HG02571 (cell line): ENCODE measurements around the gene MEMO1.
"Not testable (repeated sequence)": the region's sequence is repeated elsewhere in the genome, so short reads cannot be mapped to it uniquely, and the experiment has no call there.

Experiments used
- ATAC-seq: cut with Tn5 transposase; IDR thresholded peaks from one replicate; pipeline ENCODE4 v1.9.1; 2021; ENCODE audit warnings: mild to moderate bottlenecking, moderate library complexity; ENCODE audit not compliant: unreplicated experiment

The MEMO1 gene

DNA sequence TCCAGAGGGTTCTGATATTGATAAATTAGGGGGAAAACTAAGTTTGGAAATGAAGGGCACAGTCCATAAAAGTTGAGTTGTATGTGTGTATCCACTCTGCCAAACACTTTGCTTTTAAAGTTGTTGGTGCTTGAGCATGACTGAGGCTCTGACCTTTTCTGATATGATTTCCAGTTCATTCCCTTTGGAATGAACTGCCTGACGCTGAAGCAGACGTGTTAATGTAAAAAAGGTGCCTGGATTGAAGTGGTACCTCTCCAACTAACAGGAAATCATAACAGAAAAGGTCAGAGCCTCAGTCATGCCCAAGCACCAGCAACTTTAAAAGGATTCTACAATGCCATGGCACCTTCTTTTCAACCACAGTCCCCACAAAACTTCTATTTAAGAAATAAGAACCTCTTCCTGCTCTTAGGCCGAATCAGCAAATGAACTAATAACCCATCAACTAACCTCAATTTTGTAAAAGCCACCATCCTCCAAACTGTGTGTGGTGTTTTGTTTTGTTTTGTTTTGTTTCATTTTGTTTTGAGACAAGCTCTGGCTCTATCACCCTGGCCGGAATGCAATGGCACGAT lies 52.6 kb downstream of the MEMO1 start:
- no peak for ATAC-seq

DNA sequence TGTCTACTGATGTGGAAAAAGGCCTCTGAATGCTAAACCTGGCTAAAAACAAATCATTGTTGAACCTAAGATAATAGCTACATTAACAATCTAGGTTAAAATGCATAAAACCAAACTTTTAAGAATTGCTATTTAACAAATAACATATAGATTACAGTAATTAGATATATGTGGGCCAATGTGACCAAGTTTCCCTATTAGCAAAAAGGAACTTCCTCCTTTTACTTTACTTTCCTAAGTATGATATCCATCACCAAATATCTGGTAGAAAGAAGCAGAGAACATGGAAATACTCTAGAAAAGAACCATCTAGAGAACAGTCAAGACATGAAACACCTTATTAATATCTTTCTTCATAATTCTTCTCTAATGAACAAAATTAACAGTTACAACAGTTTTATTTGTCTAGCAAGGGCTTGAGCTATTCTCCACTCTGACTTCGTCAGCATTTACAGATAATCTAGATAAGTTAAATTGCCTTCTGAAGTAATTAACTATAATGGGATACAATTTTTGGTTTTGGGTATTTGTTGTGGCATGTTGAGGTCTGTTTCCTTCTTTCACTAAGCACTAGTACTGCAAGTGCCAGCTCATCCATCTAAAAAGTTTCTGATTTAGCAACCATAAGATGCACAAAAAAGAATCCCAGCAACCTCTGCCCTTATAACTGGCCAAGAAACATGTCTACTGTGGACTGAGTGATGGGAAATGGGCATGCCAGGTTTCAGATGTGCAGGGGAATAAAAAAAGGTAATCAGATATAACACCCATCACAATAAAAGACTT lies 53.3 kb downstream of the MEMO1 start:
- no peak for ATAC-seq

DNA sequence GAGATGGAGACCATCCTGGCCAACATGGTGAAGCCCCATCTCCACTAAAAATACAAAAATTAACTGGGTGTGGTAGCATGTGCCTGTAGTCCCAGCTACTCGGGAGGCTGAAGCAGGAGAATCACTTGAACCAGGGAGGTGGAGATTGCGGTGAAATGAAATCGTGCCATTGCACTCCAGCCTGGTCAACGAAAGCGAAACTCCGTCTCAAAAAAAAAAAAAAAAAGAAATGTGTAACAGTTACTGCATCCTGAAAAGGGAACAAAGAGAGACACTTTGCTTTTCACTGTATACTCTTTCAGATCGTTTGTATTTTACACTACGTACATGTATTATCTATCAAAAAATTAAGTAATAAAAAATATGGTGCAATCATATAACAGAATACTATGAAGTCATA lies 53.9 kb downstream of the MEMO1 start:
- ATAC-seq = peak; percentile 63

DNA sequence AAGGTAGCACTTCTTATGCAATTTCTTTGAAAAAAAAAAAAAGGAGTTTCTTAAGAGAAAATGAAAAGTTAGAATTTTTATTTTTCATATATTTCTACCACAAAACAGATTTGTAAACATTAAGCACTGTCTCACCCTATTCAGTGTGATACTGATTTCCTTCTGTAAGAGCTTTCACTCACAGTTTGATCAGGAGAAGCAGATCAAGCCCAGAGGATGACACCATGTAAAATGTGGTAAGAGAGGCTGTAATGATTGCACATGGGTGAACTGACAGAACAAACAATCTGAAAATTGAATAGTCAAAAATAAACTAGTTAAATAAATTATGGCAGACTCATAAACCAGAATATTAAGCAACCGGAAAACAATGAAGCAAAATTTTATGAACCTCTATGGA lies 54.5 kb downstream of the MEMO1 start:
- ATAC-seq = no peak

DNA sequence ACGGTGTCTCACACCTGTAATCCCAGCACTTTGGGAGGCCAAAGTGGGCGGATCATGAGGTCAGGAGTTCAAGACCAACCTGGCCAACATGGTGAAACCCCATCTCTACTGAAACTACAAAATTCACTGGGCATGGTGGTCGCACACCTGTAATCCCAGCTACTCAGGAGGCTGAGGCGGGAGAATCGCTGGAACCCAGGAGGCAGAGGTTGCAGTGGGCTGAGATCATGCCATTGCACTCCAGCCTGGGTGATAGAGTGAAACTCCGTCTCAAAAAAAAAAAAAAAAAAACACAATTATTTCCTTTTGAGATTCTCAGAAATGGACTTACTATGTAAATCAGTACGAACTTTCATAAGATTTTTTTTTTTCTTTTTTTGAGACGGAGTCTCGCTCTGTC lies 57.7 kb downstream of the MEMO1 start:
- not testable (repeated sequence) for ATAC-seq

DNA sequence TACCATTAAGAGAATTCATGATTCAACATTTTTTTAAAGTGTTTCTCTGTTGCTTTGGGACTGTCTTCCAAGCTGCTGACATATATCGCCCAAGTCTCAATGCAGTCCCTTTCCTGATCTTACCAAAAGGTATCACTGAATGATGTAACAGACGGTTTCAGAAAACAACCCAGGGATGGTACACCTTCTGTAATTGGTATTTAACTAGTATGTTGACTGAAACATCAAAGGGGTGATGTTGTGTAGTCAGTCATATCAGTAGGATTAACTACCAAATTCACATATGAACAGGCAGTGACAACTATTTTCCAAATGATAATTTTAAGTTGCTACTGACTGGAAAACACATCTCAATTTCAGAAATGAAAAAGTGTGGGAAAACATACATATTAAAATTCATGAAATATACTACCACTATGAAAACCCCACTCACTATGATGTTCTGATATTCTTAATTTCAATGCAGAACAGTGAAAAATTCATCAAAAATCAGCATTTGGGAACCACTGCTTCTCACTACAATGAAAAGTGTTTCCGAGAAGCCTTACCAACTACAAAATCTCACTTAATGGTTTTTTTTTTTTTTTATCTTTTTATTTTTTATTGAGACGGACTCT lies 59.8 kb downstream of the MEMO1 start:
- ATAC-seq = no peak

DNA sequence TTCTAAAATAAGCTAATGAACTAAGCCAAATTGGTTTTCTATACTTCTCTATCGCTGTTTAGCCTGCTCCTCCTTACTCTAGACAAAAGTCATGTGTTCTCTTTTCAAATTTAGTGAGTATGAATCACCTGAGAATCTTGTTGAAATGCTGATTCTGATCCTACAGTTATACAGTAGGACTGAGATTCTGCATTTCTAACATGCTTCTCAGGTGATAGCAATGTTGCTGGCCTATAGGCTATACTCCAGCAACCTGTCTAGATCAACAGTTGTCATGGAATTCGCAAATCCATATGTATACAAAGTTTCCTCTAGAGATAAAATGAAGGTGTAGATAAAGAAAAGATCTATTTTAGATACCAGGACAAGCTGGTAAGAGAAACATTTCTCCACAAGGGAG lies 62.9 kb downstream of the MEMO1 start:
- ATAC-seq = no peak

DNA sequence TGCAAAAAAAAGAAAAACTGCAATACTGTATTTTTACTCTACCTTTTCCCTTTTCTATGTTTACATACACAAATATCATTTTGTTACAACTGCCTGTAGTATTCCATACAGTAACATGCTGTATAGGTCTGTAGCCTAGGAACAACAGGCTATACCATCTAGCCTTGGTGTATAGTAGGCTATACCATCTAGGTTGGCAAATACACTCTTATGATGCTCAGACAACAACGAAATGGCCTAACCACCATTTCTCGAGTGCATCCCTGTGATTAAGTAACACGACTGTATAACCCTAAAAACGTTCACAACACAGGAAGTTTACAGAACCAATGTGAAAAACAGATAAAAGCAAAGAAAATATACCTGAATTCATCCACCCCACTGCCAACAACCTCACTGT lies 64.0 kb downstream of the MEMO1 start:
- no peak for ATAC-seq

DNA sequence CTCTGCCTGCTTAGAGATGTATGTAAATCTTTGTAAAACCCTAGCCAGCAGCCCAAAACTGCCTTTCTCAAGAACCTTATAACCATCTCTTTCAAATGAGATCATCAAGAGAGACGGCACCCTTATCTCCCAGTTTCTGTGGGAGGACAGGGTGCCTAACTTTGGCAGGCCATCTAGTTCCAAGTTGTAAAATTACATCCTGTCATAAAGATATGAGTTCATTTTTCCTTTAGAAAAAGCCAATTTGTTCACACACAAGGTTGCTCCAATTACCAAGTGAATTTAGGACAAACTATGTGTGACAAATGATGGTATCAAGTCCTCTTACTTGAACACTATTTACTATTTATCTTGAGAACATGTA lies 65.3 kb downstream of the MEMO1 start:
- no peak for ATAC-seq

DNA sequence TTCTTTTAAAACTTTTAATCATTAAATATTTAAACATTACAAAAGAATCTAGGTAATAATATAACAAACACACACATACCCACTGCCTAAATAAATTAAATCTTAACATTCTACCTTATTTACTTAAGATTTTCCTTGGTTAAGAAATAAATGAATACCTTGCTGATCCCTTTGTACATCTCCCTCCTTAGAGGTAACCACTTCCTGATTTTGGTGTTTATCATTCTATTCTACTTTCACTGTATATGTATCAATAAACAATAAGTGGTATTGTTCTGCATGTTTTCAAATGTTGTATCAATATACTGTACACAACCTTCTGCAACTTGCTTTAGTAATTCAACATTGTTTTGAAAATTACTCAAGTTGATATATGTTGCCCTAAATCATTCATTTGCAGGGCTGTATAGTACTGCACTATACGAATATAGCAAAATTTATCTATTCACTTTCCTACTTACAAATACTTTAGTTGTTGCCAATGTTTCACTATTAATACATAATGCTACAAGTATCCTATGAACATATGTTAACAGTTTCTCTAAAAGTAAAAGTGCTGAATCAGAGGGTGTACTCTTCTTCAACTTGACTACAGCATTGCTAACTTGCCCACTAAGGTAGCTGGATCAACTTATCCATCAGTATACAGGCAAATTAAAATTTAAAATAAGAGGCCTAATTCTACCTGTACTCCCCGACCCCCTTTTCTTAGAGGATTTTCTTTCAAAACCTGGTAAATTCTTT lies 65.8 kb downstream of the MEMO1 start:
- ATAC-seq = no peak

DNA sequence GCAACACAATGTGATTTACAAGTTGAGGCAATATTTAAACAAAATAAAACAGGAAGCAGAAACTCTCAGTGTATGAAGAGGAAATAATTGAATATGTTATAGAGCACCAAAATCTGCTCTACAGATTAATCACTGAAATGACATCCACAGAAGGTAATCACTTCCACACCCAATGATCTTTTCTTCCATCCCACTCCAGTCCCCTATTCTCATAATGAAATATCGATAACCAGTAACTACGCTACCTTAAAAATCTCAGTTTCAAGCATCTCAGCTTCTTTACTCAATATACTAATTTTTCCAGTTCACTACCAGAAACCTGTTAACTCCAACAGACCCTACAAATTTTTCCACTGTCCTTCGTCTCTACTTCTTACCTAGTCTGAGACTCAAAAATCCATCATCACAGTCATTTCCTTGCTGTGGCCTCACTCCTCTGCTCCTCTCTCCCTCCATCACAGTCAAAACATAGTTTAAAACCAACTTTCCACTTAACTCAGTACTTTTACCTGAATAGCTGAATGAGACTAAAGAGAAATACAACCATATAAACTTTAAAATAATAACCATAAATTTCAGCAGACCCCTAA lies 67.1 kb downstream of the MEMO1 start:
- no peak for ATAC-seq

DNA sequence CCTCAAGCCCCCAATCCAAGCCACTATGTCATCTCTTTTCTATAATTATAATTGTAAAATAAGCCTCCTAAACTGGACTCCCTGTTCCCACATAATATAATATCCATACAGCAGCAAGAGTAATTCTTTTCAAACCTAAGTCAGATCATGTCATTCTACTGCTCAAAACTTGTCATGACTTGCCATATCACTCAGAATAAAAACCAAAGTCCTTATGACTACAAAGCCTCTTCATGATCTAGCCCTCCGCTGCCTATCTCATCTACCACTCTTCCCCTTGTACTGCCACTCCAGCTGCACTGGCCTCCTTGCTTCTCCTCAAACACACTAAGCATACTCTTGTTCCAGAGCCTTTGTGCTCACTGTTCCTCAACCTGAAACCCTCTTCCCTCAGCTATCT lies 69.9 kb downstream of the MEMO1 start:
- ATAC-seq = no peak

DNA sequence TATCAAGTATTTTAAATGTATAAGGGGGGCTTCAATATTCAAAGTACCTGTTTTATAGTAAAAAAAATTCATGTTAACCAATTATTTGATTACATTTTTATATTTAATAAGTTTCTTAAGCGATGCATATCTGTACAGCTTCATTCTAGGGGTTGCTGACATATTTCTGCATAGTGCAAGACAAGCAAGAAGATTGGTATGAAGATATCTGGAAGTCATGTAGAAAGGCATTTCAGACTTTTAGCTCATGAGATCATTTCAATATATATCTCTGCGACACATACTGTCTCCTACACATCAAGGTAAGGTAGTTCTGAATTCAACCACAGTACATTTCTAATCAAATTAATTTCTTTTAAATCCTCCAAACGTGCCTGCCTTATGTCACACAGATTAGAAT lies 73.1 kb downstream of the MEMO1 start:
- no peak for ATAC-seq

DNA sequence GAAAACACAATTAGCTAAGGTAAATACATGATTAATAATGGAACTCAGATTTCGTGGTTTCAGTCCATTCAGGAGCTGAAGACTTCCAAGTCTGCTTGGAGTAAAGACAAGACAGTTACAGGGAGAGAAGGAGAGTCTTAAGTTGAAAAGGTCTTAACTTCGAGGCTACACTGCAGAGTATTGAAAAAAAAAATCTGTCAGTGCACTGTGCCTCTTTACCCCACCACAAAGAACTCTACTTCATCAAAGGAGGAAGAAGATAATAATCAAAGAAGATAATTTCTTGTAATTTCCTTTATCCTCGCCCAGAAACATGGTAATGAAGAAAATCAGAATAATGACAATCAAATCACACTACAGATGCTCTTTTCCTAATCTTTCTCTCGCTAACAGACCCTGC lies 75.4 kb downstream of the MEMO1 start:
- ATAC-seq = no peak

DNA sequence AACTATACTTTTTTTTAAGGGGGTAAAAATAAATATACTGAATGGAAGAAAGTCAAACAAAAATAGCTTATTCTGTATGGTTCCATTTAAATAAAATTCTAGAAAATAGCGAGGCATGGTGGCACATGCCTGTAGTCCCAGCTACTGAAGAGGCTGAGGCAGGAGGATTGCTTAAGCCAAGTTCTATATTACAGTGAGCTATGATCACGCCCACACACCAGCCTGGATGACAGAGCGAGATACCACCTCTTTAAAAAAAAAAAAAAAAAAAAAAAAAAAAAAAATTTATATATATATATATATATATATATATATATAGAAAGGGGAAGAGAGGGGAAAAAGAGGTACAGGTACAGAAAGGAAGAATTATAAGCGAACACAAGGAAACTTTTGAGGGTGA lies 77.7 kb downstream of the MEMO1 start:
- ATAC-seq = no peak

DNA sequence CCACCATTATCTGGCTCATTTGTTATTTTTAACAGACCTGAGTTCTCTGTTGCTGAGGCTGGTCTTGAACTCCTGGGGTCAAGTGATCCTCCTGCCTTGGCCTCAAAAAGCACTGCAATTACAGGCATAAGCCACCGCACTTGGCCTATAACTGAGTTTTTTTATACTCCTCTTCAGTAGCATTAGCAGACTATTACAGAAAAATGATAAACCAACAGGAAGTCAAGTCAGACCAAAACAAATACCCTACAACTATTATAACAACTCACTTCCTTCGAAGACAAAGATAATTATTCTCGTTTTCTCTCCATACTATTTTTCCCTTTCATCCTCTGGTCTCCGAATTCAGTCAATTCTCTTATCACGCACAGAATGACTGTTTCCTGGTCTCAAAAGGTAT lies 78.2 kb downstream of the MEMO1 start:
- ATAC-seq = no peak

DNA sequence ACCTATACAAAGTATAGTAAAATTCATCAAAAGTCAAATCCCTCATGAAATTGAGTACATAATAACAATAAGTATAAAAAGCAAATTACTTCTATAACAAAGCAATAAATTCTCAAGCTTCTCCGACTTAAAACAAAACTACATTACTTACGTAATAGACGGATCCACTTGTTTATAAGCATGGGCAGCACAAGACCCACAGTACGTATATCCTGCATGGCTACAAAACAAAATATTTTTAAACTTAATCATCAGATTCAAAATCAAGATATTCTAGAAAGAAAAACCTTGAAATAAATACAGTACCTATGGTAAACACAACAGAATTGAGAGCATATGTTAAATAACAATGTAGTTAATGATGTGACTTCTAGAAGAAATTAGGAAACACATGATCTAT lies 78.9 kb downstream of the MEMO1 start:
- ATAC-seq = no peak

DNA sequence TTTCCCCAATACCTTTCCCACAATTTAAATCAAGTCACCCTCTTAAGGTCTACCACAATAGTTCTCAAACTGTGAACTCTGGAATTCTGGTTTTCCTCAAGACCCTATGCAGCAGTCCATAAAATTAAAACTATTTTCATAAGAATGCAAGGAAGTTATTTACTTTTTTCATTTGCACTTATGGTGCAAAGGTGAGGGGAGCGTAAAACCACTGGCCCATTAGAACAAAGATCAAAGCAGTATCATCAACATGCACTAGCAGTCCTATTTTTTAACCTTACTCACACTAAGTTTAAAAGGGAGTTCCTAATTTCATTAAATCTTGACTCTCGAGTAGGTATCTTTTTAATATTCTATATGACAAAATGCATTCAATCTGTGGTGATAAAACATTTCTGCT lies 85.3 kb downstream of the MEMO1 start:
- ATAC-seq = no peak

DNA sequence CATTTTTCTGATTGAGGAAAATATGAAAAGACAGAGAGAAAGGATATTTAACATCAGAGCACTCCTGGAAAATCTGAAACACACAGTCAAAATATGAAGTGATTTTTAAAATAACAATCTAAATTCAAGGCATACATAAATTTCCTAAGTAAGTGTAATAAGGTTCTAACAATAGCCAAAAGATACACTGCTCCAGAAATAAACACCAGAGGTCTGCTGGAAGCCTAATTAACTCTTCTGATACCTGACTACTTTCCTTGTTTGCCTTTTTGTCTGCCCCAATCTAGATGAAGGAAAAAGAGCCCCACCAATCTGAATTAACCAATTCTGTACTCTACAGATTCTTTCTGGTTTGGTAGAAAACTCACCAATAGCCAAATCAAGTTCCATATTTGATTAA lies 87.1 kb downstream of the MEMO1 start:
- no peak for ATAC-seq

DNA sequence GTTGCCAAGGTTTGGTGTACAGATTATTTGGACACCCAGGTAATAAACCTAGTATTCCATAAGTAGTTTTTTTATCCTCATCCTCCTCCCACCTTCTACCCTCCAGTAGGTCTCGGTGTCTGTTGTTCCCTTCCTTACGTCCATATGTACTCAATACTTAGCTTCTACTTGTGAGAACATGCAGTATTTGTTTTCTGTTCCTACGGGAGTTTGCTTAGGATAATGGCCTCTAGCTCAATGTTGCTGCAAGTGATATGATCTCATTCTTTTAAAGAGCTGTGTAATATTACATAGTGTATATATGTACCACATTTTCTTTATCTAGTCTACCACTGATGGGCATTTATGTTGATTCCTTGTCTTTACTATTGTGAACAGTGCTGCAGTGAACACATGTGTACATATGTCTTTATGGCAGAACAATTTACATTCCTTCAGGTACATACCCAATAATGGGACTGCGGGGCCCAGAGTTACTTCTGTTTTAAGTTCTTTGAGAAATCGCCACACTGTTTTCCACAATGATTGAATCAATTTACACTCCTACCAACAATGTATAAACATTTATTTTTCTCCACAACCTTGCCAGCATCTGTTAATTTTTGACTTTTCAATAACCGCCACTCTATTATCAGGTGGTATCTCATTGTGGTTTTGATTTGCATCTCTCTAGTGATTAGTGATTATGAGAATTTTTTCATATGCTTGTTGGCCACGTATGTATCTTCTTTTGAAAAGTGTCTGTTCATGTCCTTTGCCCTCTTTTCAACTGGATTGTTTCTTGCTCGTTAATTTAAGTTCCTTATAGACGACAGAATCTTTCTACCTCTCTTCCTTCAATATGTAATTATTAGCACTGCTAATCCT lies 88.0 kb downstream of the MEMO1 start:
- no peak for ATAC-seq

DNA sequence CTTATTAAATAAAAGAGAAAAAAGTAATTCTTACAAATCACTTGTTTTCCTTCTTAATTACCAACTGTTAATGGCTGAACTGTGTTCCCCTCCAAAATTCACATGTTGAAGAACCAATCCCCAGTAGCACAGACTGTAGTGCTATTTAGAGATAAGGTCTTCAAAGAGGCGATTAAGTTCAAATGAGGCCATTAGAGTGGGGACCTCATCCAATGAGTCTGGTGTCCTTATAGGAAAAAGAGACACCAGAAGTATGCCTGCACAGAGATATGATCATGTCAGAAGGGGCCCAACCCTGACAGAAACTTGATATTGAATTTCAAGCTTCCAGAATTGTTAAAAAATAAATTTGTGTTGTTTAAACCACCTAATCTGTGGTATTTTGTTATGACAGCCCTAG lies 89.8 kb downstream of the MEMO1 start:
- ATAC-seq = no peak
